ENCODE data around the gene CDH4.
"Not testable (repeated sequence)": the region's sequence is repeated elsewhere in the genome, so short reads cannot be mapped to it uniquely, and the experiment has no call there.

CDH4 gene

DNA sequence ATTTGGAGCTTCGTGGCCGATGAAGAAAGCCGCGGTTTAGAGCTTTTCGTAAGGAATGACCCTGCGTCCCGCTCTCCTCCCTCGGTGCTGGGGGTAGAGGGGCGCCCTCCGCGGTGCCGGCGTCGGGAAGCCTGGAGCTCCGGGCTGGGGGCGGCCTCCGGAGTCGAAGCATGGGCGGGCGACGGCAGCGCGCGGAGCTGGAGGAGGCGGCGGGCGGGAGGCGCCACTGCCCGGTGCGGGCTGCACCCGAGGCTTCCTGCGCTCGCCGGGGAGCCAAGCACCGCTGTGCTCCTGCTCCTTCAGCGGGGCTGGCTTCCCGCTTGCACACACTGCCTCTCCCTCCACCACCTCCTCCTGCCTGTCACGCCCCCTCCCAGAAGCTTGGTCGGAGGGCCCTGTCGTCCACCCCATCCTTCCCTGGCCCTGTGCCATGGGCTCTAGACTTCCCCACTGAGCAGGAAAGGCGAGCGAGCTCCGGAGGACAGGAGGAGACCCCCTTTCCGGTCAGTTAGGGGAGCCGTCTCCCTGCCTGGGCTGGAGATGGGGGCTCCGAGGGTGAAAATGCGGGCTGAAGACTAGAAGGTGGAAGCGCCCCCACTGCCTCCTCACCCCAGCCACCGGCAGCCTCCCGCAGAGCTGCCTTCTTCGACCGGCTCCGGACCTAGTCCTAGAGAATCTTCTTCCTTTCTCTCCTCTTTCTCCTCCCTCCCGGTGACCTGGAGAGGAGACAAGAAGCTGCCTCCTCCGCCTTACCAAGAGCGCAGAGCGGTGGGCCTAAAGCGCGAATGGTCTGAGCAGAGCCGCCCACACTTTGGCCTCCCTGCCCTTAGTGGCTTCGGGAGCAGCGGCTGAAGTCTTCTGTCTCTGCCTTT lies 1.8 kb downstream of the CDH4 start:
- no peak for DNase-seq (ENCODE audit: low read depth)

- no peak for DNase-seq (ENCODE audit: low read depth)
Measured at GRCh38 chr20:61254881-61255626, 3.0 kb downstream of the CDH4 start.

GRCh38 chr20:61256365-61256764 lies 4.3 kb downstream of the CDH4 start:
- DNase-seq (ENCODE audit: low read depth): no peak

- no peak for DNase-seq (ENCODE audit: low read depth)
Measured at GRCh38 chr20:61256824-61257223, 4.8 kb downstream of the CDH4 start.

GRCh38 chr20:61257611-61258010 lies 5.5 kb downstream of the CDH4 start:
- DNase-seq (ENCODE audit: low read depth): no peak

DNA sequence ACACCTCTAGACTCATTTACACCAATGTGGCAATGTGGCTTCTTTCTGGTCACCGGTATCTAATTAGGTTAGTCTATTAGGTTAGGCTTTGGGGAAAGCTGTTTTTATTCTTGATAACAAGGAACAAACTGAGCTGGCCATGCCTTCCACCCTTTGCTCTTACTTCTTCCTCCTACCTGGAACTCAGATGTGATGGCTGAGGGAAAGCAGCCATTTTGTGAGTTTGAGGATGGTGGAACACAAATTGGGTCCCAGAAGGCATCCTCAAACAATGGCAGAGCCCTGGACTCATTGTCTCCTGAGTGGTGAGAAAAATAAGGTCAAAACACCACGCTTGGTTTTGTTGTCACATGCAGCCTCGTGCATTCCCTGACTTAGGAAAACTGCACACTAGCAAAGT lies 7.7 kb downstream of the CDH4 start:
- no peak for DNase-seq (ENCODE audit: low read depth)

DNA sequence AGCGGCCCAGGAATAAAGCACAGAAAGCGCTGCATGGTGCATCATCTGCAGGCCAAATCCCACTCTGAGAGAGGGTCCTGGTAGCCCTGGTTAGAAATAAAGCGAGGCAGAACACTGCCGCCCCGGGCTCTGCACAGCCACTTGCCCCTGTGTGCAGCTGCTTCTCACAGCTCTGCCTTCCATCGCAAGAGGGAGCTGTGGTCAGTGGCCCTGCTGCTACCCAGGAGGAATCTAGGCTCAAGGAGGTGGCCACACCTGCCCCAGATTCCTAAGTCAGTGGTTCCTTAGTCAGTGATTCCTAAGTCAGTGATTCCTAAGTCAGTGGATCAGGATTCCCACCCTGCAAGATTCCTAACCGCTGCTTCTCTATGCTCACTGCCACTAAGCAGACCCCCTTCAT lies 8.8 kb downstream of the CDH4 start:
- no peak for DNase-seq (ENCODE audit: low read depth)

- no peak for DNase-seq (ENCODE audit: low read depth)
Measured at GRCh38 chr20:61262036-61262435, 10.0 kb downstream of the CDH4 start.

- DNase-seq (ENCODE audit: low read depth): no peak
Measured at GRCh38 chr20:61262514-61262913, 10.5 kb downstream of the CDH4 start.

DNA sequence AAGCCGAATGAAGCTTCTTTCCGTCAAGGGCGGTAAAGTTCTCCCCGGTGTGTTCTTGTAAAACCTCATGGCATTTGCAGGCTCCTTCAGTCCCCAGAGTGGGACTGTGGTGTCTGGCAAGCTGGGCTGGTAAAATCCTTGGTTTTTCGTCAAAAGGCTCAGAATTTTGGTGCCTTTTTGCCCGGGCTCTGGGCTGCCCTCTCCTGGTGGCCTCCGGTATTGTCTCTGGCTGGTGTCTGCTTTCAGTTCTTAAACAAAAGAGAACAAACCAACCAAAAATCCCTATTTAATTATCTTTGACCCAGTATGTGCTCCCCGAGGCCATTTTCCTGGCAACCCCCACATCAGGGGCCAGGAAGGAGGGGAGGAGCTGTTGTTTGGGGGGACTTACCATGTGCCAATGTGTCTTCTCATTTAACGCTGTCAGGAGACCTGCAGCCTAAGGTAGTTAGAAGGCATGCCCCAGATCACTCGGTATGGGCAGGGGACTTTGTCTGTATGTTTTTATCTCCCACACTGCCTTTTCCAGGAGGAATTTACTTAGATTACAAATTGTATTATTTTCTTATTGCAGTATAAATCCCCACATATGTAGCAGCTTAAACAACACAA lies 11.1 kb downstream of the CDH4 start:
- DNase-seq (ENCODE audit: low read depth): no peak

- DNase-seq (ENCODE audit: low read depth): no peak
Measured at GRCh38 chr20:61263938-61264337, 11.9 kb downstream of the CDH4 start.

DNA sequence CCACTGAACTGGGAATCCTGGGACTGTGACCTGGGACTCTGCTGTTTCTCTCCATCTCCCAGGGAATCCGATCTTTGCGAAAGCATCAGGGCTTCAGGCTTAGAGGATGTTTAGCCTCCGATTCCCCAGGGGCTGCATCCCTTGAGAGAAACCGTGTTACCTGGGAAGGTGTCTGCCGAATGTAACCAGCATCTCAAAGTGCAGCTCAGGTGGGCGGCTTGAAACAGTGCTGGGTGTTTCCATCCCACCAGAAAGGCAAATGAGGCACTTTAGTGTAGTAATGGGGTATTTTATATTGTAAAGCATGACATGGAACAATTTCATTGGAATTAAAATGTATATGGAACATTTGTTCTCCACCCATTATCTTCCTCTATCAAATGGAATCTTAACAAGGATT lies 15.2 kb downstream of the CDH4 start:
- DNase-seq (ENCODE audit: low read depth): no peak

DNA sequence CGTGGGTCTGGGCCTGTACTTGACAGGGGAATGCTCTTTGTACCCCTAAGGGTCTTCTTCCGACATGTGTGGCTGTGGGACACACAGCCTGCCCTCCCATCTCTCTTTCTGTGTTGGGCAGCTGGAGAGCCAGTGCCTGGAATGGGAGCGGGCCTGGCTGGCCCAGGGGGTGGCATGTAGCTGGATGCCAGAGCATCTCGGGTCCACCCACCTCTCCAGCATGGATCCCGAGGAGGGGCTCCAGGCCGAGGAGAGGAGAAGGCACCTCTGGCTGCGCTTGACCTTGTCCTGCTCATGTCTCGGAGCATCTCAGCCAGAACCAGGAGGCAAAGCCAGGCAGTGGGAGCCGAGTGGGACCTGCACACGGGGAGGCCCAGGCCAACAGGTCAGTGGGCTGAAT lies 16.0 kb downstream of the CDH4 start:
- DNase-seq (ENCODE audit: low read depth): no peak

GRCh38 chr20:61271312-61272231 lies 19.5 kb downstream of the CDH4 start:
- no peak for DNase-seq (ENCODE audit: low read depth)

DNA sequence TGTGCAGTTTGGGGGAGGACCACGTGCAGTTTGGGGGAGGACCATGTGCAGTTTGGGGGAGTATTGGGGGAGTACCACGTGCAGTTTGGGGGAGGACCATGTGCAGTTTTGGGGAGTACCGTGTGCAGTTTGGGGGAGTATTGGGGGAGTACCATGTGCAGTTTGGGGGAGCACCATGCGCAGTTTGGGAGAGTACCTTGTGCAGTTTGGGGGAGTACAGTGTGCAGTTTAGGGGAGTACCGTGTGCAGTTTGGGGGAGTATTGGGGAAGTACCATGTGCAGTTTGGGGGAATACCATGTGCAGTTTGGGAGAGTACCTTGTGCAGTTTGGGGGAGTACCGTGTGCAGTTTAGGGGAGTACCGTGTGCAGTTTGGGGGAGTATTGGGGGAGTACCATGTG lies 21.0 kb downstream of the CDH4 start:
- not testable (repeated sequence) for DNase-seq (ENCODE audit: low read depth)

GRCh38 chr20:61273666-61274065 lies 21.6 kb downstream of the CDH4 start:
- DNase-seq (ENCODE audit: low read depth): not testable (repeated sequence)

GRCh38 chr20:61274326-61274725 lies 22.3 kb downstream of the CDH4 start:
- no peak for DNase-seq (ENCODE audit: low read depth)

GRCh38 chr20:61278296-61278695 lies 26.2 kb downstream of the CDH4 start:
- DNase-seq (ENCODE audit: low read depth): no peak

- no peak for DNase-seq (ENCODE audit: low read depth)
Measured at GRCh38 chr20:61279621-61280150, 27.6 kb downstream of the CDH4 start.

DNA sequence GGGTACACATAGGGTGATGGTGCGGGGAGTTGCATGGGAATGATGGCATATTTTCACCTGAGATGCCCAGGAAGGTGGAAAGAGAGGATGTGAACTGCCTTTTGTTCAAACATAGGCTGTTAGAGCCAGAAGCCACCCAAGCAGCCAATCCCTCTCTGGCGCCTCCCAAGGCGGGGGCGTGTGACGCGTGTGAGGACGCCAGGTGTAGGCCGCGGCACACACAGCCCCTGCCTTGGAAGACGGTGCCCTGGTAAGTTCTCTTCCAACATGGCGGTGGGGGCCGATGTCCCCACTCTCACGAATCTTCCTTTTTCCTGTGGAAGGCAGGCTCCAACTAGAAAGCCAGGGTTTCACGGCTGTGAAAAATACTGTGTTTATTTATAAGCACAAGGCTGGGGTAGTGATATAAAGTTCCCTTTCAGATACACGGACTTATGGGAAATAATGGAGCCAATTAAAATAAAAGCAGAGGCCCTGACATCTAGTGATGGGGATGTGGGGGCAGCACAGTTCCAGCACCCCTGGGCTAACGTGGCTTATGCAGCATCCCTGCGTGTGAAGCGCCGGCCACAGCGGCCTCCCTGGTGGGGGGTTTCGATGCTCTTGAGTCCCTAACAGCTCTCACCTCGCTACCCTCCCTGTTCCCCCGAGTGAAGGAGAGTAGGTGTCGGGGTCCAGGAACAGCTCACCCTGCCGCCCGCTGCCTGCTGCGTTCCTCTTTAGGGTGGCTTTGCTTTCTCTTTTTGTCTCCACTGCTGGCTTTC lies 28.3 kb downstream of the CDH4 start:
- DNase-seq (ENCODE audit: low read depth): no peak

GRCh38 chr20:61281286-61281795 lies 29.3 kb downstream of the CDH4 start:
- no peak for DNase-seq (ENCODE audit: low read depth)
